Type B pancreatic cell (in vitro differentiated cells): Measurements from ENCODE around the gene VRK2. TPM values are rescaled to one million over a fixed set of nuclear protein-coding genes. Genes with fewer than 3 reads are reported as not detected.

ENCODE experiments used
- DNase-seq: peaks from one replicate; pipeline ENCODE4 v3.0.0; 2021; ENCODE audit warnings: mixed read lengths; ENCODE audit not compliant: unreplicated experiment; ENCODE audit errors: extremely low spot score
- H3K27ac Mint-ChIP-seq: 2 replicates; pipeline ENCODE4 v1.8.0; 2021; ENCODE audit warnings: mild to moderate bottlenecking, mixed read lengths
- H3K27me3 Mint-ChIP-seq: 2 replicates; pipeline ENCODE4 v1.8.0; 2021; ENCODE audit warnings: mixed read lengths
- H3K36me3 Mint-ChIP-seq: 2 replicates; pipeline ENCODE4 v1.8.0; 2021; ENCODE audit warnings: mixed read lengths
- H3K4me1 Mint-ChIP-seq: one replicate; pipeline ENCODE4 v1.8.0; 2021; ENCODE audit warnings: mixed read lengths; ENCODE audit not compliant: unreplicated experiment
- H3K4me3 Mint-ChIP-seq: 2 replicates; pipeline ENCODE4 v1.8.0; 2021; ENCODE audit warnings: mild to moderate bottlenecking, mixed read lengths
- H3K9me3 Mint-ChIP-seq: 2 replicates; pipeline ENCODE4 v1.8.0; 2021; ENCODE audit warnings: mixed read lengths
- CTCF ChIP-seq: fragments of 200-600 bp; sonication (generic); conservative IDR thresholded peaks from 2 replicates; pipeline ENCODE4 v1.5.0; 2021; ENCODE audit warnings: antibody characterized with exemption, mild to moderate bottlenecking
- total RNA-seq: library from RNA; stranded (reverse); gene quantifications from 2 replicates; pipeline ENCODE4 v1.2.1, GENCODE V29; 2021; ENCODE audit warnings: low replicate concordance

Gene VRK2
- total RNA-seq, 1 donor from 2014 or later = 17.7 TPM

- Mint-ChIP-seq H3K36me3 (no peaks in the 10 kb centered on the region), H3K27me3 (no peaks in the 10 kb centered on the region), H3K4me1 (no peaks in the 10 kb centered on the region), H3K9me3 (no peaks in the 10 kb centered on the region), H3K27ac (no peak overlapping the region), H3K4me3 (no peak overlapping the region)
- DNase-seq = no peak
- no peak for TF ChIP-seq CTCF
These were observed 21.3 kb upstream of the VRK2 start for GRCh38 chr2:58025150-58025933.

- no peak for TF ChIP-seq CTCF
- Mint-ChIP-seq H3K9me3 (no peaks in the 10 kb centered on the region), H3K36me3 (no peaks in the 10 kb centered on the region), H3K4me3 (no peak overlapping the region), H3K27ac (no peak overlapping the region), H3K27me3 (no peaks in the 10 kb centered on the region), H3K4me1 (no peaks in the 10 kb centered on the region)
- DNase-seq = no peak
These were observed 19.6 kb upstream of the VRK2 start for GRCh38 chr2:58027029-58027428.

GRCh38 chr2:58030771-58031170 lies 15.8 kb upstream of the VRK2 start:
- Mint-ChIP-seq H3K27ac (no peak overlapping the region), H3K27me3 (no peaks in the 10 kb centered on the region), H3K4me1 (no peaks in the 10 kb centered on the region), H3K4me3 (no peak overlapping the region), H3K36me3 (no peaks in the 10 kb centered on the region), H3K9me3 (no peaks in the 10 kb centered on the region)
- no peak for DNase-seq
- no peak for TF ChIP-seq CTCF

GRCh38 chr2:58032016-58032763 lies 14.4 kb upstream of the VRK2 start:
- DNase-seq = no peak
- no peaks in the 10 kb centered on the region for H3K9me3 Mint-ChIP-seq
- no peak overlapping the region for H3K4me3 Mint-ChIP-seq
- H3K4me1 Mint-ChIP-seq = no peaks in the 10 kb centered on the region
- no peaks in the 10 kb centered on the region for H3K27me3 Mint-ChIP-seq
- H3K36me3 Mint-ChIP-seq = no peaks in the 10 kb centered on the region
- no peak for TF ChIP-seq CTCF
- H3K27ac Mint-ChIP-seq = no peak overlapping the region

GRCh38 chr2:58032764-58033080 lies 13.9 kb upstream of the VRK2 start:
- Mint-ChIP-seq H3K4me3 (no peak overlapping the region), H3K27ac (no peak overlapping the region), H3K27me3 (no peaks in the 10 kb centered on the region), H3K36me3 (no peaks in the 10 kb centered on the region), H3K4me1 (no peaks in the 10 kb centered on the region), H3K9me3 (no peaks in the 10 kb centered on the region)
- TF ChIP-seq CTCF = no peak
- no peak for DNase-seq
